Testis (tissue), 3 donors: ENCODE measurements around the gene GNAO1. TPM values are rescaled to one million over a fixed set of nuclear protein-coding genes. Genes with fewer than 3 reads are reported as not detected.

Source experiments
- DNase-seq: peaks from one replicate; pipeline ENCODE4 v3.0.0-alpha.2; 2019
- H3K27ac ChIP-seq, 2 donors: fragments of 200-600 bp; sonication (generic); one replicate each; pipeline ENCODE4 v1.5.1; 2019
- H3K27me3 ChIP-seq: fragments of 200-600 bp; sonication (generic); one replicate; pipeline ENCODE4 v1.5.1; 2019
- H3K36me3 ChIP-seq: fragments of 200-600 bp; sonication (generic); one replicate; pipeline ENCODE4 v1.5.1; 2017; ENCODE audit warnings: low read depth; ENCODE audit errors: missing control alignments
- H3K4me1 ChIP-seq: fragments of 200-600 bp; sonication (generic); one replicate; pipeline ENCODE4 v1.5.1; 2019
- H3K4me3 ChIP-seq, 2 donors: fragments of 200-600 bp; sonication (generic); one replicate each; pipeline ENCODE4 v1.5.1; 2017 to 2019
- H3K9me3 ChIP-seq: fragments of 200-600 bp; sonication (generic); one replicate; pipeline ENCODE4 v1.5.1; 2017
- POLR2A ChIP-seq: fragments of 450-650 bp; IDR thresholded peaks from one replicate; pipeline ENCODE4 v1.6.1; 2017; ENCODE audit warnings: antibody characterized with exemption, mild to moderate bottlenecking, moderate library complexity
- WGBS, 2 donors: methylation state at CpG; one replicate each; pipeline ENCODE4 v1.1.5; 2018; 5-methylcytosine and 5-hydroxymethylcytosine counted together
- intact Hi-C: fragments of 100-400 bp; cut with DNase I; formaldehyde crosslinking; loops from one replicate; pipeline ENCODE4 v1.15.1; 2023; ENCODE audit warnings: low total_unique reads
- polyA plus RNA-seq: library from polyadenylated mRNA; stranded (reverse); fragments of 350-450 nt; fragmentation: Illumina TruSeq; extraction: RNeasy Lipid Tissue Mini Kit (QIAGEN cat#74804); gene quantifications from one replicate; pipeline ENCODE4 v1.2.3, GENCODE V29; 2014; ENCODE audit warnings: low read depth, low replicate concordance; ENCODE audit not compliant: insufficient read depth
- total RNA-seq, 2 donors: library from RNA; depleted of rRNA; stranded (reverse); fragments of >200 nt; gene quantifications; one replicate each; pipeline ENCODE4 v1.2.3, GENCODE V29; 2016
- TF ChIP-seq, protein P1 (sequence below), 3 experiments: fragments of 450-650 bp in 2 of 3; fragments of 200-600 bp in 1 of 3; sonication (generic) in 1 of 3; IDR thresholded peaks; one replicate each; pipeline ENCODE4 v1.5.1; 2016 to 2019; ENCODE audit warnings: antibody characterized with exemption in 3 of 3, mild to moderate bottlenecking in 2 of 3, moderate library complexity in 1 of 3

GNAO1 gene
- total and polyA plus RNA-seq, 3 donors from 2014 or later, result 28.6 to 37.1 (median 33.3) TPM

DNA sequence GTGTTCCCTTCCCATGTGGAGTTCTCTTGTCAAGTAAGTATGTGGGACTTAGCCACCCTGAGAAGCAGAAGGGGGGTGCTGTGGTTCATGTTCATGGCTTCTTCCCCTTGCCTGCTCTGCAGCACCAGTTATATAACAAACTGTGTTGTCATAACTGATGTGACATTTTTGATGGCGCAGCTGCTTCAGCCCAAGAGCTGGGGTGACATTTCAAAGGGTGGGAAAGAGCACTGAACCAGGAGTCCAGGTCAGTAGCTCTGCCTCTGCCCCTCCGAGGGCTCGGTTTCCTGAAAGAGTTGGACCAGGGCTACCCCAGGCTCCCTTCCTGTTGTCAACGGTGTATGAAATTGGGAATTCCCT, 7.4 kb downstream of the GNAO1 start:
- no peaks in the 10 kb centered on the region for H3K27me3 ChIP-seq
- no peak overlapping the region for H3K4me3 ChIP-seq
- no peak overlapping the region for H3K27ac ChIP-seq
- 61 to 74% methylated on average over 4 of the region's 4 CpGs for WGBS, 2 donors
- peaks cover 3% of the 10 kb centered on the region for H3K4me1 ChIP-seq
- intact Hi-C loops, result no loop called here
- H3K36me3 ChIP-seq, result no peaks in the 10 kb centered on the region
- no peak for DNase-seq
- TF ChIP-seq, protein P1, sequence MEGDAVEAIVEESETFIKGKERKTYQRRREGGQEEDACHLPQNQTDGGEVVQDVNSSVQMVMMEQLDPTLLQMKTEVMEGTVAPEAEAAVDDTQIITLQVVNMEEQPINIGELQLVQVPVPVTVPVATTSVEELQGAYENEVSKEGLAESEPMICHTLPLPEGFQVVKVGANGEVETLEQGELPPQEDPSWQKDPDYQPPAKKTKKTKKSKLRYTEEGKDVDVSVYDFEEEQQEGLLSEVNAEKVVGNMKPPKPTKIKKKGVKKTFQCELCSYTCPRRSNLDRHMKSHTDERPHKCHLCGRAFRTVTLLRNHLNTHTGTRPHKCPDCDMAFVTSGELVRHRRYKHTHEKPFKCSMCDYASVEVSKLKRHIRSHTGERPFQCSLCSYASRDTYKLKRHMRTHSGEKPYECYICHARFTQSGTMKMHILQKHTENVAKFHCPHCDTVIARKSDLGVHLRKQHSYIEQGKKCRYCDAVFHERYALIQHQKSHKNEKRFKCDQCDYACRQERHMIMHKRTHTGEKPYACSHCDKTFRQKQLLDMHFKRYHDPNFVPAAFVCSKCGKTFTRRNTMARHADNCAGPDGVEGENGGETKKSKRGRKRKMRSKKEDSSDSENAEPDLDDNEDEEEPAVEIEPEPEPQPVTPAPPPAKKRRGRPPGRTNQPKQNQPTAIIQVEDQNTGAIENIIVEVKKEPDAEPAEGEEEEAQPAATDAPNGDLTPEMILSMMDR (IDR thresholded peaks at IDR 0.05), result no peak
- no peak for TF ChIP-seq POLR2A
- H3K9me3 ChIP-seq, result no peaks in the 10 kb centered on the region

DNA sequence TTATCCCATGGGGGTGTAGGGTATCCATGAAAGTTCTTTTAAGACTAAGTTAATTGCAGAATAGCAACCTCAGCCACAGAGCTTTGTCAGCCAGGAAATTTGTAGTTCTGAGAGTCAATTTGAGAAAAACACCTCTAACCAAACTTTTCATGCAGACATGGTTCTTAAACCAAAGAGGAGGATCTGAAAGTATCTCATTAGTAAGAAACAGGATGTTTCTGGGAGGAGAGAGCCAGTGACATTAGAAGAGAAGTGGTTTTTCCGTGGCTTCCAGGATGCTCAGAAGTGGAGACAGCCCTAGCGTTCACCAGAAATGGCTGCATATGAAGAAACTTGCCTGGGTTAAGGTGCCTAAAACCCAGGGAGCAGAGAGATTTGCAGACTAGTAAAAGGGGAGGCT, 7.9 kb downstream of the GNAO1 start:
- Histone ChIP-seq H3K27ac (no peak overlapping the region), H3K4me1 (no peaks in the 10 kb centered on the region), H3K36me3 (no peaks in the 10 kb centered on the region), H3K4me3 (no peak overlapping the region), H3K27me3 (no peaks in the 10 kb centered on the region), H3K9me3 (no peaks in the 10 kb centered on the region)
- no peak for DNase-seq
- 56 to 65% methylated on average over 2 of the region's 2 CpGs for WGBS, 2 donors
- no peak for TF ChIP-seq POLR2A
- TF ChIP-seq, protein P1 (IDR thresholded peaks at IDR 0.05), result no peak
- intact Hi-C loops, result no loop called here

DNA sequence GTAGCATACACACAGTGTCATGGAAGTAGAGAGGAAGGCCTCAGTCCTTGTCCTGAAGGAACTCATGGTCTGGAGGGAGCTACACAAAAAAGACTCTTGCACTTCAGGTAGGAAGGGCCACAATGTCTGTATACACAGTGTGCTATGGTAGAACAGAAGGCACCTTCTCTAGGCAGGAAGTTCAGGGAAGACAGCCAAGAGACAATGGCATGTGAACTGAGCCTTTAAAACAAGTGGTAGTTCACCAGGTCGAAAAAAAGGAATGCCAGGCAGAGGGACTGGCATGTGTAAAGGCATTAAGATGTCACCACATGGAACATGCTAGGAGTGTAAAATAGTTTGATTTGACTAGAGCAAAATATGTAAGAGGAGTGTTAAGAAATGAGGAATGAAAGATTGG, 9.7 kb downstream of the GNAO1 start:
- WGBS, 2 donors, result 73 to 95% methylated on average over 1 of the region's 1 CpG
- intact Hi-C loops, result no loop called here
- no peak for DNase-seq
- H3K27me3 ChIP-seq, result no peaks in the 10 kb centered on the region
- H3K36me3 ChIP-seq, result no peaks in the 10 kb centered on the region
- H3K4me1 ChIP-seq, result no peaks in the 10 kb centered on the region
- no peak overlapping the region for H3K27ac ChIP-seq
- no peak for TF ChIP-seq POLR2A
- TF ChIP-seq, protein P1 (IDR thresholded peaks at IDR 0.05), result no peak
- no peaks in the 10 kb centered on the region for H3K9me3 ChIP-seq
- no peak overlapping the region for H3K4me3 ChIP-seq

DNA sequence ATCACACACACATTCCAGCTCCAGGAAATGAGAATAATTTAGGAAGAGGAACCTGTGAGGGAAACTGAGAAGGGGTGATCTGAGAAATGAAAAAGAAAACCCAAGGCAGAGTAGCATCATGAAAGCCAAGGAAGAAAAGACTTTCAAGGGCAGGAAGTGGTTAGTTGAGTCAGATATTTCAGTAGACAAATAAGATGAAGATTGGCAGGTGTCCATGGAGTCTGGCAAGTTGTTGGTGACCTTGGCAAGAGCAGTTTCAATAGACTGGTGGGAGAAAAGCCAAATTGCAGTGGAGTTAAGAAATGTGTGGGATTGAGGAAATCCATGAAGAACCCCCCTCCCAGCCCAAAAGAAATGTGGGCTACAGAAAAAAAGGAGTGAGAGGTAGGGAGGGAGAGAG, 10.7 kb downstream of the GNAO1 start:
- H3K36me3 ChIP-seq, result no peaks in the 10 kb centered on the region
- no peaks in the 10 kb centered on the region for H3K9me3 ChIP-seq
- H3K4me3 ChIP-seq, result no peak overlapping the region
- H3K27ac ChIP-seq, result no peak overlapping the region
- intact Hi-C loops, result no loop called here
- no peaks in the 10 kb centered on the region for H3K4me1 ChIP-seq
- H3K27me3 ChIP-seq, result no peaks in the 10 kb centered on the region
- DNase-seq, result no peak
- no peak for TF ChIP-seq POLR2A
- TF ChIP-seq, protein P1 (IDR thresholded peaks at IDR 0.05), result no peak

DNA sequence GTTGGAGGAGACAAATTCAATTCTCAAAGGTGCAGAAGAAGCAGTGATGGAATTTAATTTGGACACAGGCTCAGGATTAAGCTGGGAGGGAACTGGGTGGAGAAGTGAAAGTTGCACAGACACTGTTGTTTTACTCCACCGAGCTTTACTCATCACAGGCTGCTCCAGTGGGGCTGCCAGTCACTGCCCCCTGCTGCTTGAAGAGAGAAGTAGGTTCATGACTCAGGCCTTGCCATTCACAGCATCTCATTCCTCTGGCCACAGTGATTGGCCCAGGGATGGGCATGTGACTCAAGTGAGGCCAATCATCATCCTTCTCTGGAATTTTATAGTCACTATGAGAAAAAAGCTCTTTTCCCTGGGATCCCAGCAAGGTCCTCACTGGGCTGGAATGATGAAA, 11.8 kb downstream of the GNAO1 start:
- Histone ChIP-seq H3K4me3 (no peak overlapping the region), H3K36me3 (no peaks in the 10 kb centered on the region), H3K9me3 (no peaks in the 10 kb centered on the region), H3K4me1 (no peaks in the 10 kb centered on the region), H3K27ac (no peak overlapping the region), H3K27me3 (no peaks in the 10 kb centered on the region)
- TF ChIP-seq, protein P1 (IDR thresholded peaks at IDR 0.05), result no peak
- TF ChIP-seq POLR2A, result no peak
- intact Hi-C loops, result no loop called here
- peak; percentile 41 for DNase-seq
- WGBS, 2 donors, result 64 to 67% methylated on average over 1 of the region's 1 CpG
